ENCODE data around the gene GGTLC2. TPM values are rescaled to one million over a fixed set of nuclear protein-coding genes. Genes with fewer than 3 reads are reported as not detected.
"Not testable (repeated sequence)": the region's sequence is repeated elsewhere in the genome, so short reads cannot be mapped to it uniquely, and the experiment has no call there.

The GGTLC2 gene
- total RNA-seq, 1 experiment from 2014 or later: not detected

DNA sequence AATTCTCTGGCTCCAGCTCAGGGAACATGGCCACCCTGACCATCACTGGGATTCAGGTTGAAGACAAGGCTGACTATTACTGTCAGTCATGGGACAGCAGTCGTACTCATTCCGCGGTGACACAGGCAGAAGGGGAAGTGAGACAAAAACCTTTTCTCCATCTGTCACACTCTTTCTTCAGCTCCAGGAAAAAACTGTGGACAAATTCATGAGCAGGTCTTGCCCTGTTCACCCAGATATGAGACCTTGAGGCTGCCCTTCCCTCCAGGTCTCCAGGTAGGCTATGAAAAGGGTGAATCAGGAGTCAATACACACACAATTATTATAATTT, 39.4 kb upstream of the GGTLC2 start:
- H3K4me1 ChIP-seq (ENCODE audit: control insufficient read depth, insufficient read depth, low read length): no peaks in the 10 kb centered on the region
- ATAC-seq (no peak), DNase-seq (ENCODE audit: low read depth, low spot score) (no peak)
- H3K27ac ChIP-seq (ENCODE audit: low read length): no peak overlapping the region
- CTCF ChIA-PET: interaction anchor here (0.6 kb wide), 1 partner anchor 633 kb away, joined by 3 read pairs; no protein-coding TSS in a partner anchor
- H3K4me3 ChIP-seq (ENCODE audit: low read depth in 2 of 2, low read length in 2 of 2): no peak overlapping the region
- in situ Hi-C loops (cut with HindIII; ENCODE audit: low pct_unique_long_range_greater_than_20kb, low sequenced_read_pairs) (no loop called here), intact Hi-C loops (cut with micrococcal nuclease; ENCODE audit: unreplicated experiment) (no loop called here)
- no peaks in the 10 kb centered on the region for H3K27me3 ChIP-seq (ENCODE audit: control insufficient read depth, insufficient read depth, low read length)
- POLR2A ChIA-PET: no interaction called here
- no peaks in the 10 kb centered on the region for H3K9me3 ChIP-seq (ENCODE audit: control insufficient read depth, insufficient read depth, low read depth, low read length)
- TF ChIP-seq, protein P1, sequence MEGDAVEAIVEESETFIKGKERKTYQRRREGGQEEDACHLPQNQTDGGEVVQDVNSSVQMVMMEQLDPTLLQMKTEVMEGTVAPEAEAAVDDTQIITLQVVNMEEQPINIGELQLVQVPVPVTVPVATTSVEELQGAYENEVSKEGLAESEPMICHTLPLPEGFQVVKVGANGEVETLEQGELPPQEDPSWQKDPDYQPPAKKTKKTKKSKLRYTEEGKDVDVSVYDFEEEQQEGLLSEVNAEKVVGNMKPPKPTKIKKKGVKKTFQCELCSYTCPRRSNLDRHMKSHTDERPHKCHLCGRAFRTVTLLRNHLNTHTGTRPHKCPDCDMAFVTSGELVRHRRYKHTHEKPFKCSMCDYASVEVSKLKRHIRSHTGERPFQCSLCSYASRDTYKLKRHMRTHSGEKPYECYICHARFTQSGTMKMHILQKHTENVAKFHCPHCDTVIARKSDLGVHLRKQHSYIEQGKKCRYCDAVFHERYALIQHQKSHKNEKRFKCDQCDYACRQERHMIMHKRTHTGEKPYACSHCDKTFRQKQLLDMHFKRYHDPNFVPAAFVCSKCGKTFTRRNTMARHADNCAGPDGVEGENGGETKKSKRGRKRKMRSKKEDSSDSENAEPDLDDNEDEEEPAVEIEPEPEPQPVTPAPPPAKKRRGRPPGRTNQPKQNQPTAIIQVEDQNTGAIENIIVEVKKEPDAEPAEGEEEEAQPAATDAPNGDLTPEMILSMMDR (IDR thresholded peaks at IDR 0.05): no peak
- TF ChIP-seq POLR2AphosphoS5 (IDR thresholded peaks at IDR 0.05; ENCODE audit: low read depth, low read length) (no peak), TCF7L2 (IDR thresholded peaks at IDR 0.05; ENCODE audit: low read depth, low read length) (no peak), REST (IDR thresholded peaks at IDR 0.05; ENCODE audit: insufficient read depth in 1 of 2, low read depth in 2 of 2, low read length in 1 of 2) (no peak), SIN3A (IDR thresholded peaks at IDR 0.05; ENCODE audit: borderline replicate concordance, insufficient read depth, low read depth, low read length) (no peak)
- no peaks in the 10 kb centered on the region for H3K36me3 ChIP-seq (ENCODE audit: control insufficient read depth, insufficient read depth, low read length)
- BruUV-seq (replicated peaks): no TSS peak

- H3K36me3 ChIP-seq (ENCODE audit: control insufficient read depth, insufficient read depth, low read length); CTCF ChIA-PET; H3K27ac ChIP-seq (ENCODE audit: low read length); H3K4me1 ChIP-seq (ENCODE audit: control insufficient read depth, insufficient read depth, low read length); intact Hi-C loops (cut with micrococcal nuclease; ENCODE audit: unreplicated experiment); POLR2A ChIA-PET; in situ Hi-C loops (cut with HindIII; ENCODE audit: low pct_unique_long_range_greater_than_20kb, low sequenced_read_pairs); H3K4me3 ChIP-seq (ENCODE audit: low read depth in 2 of 2, low read length in 2 of 2); H3K27me3 ChIP-seq (ENCODE audit: control insufficient read depth, insufficient read depth, low read length); ATAC-seq; DNase-seq (ENCODE audit: low read depth, low spot score); H3K9me3 ChIP-seq (ENCODE audit: control insufficient read depth, insufficient read depth, low read depth, low read length); BruUV-seq (replicated peaks): not testable (repeated sequence)
Measured at GRCh38 chr22:22608022-22608421, 36.4 kb upstream of the GGTLC2 start.

DNA sequence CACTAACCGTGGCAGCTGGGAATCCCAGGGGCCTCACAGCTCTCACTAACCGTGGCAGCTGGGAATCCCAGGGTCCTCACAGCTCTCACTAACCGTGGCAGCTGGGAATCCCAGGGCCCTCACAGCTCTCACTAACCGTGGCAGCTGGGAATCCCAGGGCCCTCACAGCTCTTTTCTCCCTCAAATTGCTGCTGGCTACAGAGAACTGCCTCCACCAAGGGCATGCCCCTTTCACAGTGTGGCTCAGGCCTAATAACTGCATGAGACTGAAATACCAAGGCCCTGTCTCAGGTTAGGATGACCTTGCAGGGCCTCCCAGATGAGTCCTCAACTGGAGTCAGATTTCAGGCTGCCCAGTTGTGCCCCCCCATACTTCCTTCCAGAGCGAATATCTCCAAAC, 35.1 kb upstream of the GGTLC2 start:
- Histone ChIP-seq H3K36me3 (ENCODE audit: control insufficient read depth, insufficient read depth, low read length) (no peaks in the 10 kb centered on the region), H3K4me3 (ENCODE audit: low read depth in 2 of 2, low read length in 2 of 2) (no peak overlapping the region), H3K4me1 (ENCODE audit: control insufficient read depth, insufficient read depth, low read length) (no peaks in the 10 kb centered on the region), H3K9me3 (ENCODE audit: control insufficient read depth, insufficient read depth, low read depth, low read length) (no peaks in the 10 kb centered on the region), H3K27me3 (ENCODE audit: control insufficient read depth, insufficient read depth, low read length) (peaks cover 3% of the 10 kb centered on the region; the same call in 1 of the 2 replicates), H3K27ac (ENCODE audit: low read length) (no peak overlapping the region)
- in situ Hi-C loops (cut with HindIII; ENCODE audit: low pct_unique_long_range_greater_than_20kb, low sequenced_read_pairs): no loop called here
- no peak for ATAC-seq
- no TSS peak for BruUV-seq (replicated peaks)
- no peak for TF ChIP-seq SIN3A (IDR thresholded peaks at IDR 0.05; ENCODE audit: borderline replicate concordance, insufficient read depth, low read depth, low read length)
- no peak for DNase-seq (ENCODE audit: low read depth, low spot score)
- intact Hi-C loops (cut with micrococcal nuclease; ENCODE audit: unreplicated experiment): no loop called here
- POLR2A ChIA-PET: no interaction called here
- CTCF ChIA-PET: no interaction called here

All from Panc1 (cell line).